ENCODE measurements around the gene KHDRBS1. TPM values are rescaled to one million over a fixed set of nuclear protein-coding genes. Genes with fewer than 3 reads are reported as not detected.

The KHDRBS1 gene
- total and polyA plus RNA-seq, 7 donors = 58.0 to 83.7 (median 72.0) TPM

DNA sequence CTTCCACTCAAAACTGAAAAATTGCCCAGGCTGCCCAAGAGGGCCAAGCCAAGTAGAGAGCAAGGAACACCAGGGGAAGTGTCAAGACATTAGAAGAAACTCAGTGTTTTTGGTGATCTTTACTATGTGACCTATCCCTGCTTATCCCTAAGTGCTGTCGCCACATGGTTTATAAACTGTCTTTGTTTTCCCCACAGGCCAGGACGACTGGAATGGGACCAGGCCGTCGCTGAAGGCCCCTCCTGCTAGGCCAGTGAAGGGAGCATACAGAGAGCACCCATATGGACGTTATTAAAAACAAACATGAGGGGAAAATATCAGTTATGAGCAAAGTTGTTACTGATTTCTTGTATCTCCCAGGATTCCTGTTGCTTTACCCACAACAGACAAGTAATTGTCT, 28.7 kb downstream of the KHDRBS1 start:
- no peaks in the 10 kb centered on the region for H3K4me1 ChIP-seq
- 80 to 83% methylated on average over 5 of the region's 5 CpGs for WGBS, 2 donors
- TF ChIP-seq EP300 (IDR thresholded peaks at IDR 0.05) (no peak), POLR2A (IDR thresholded peaks at IDR 0.05) (no peak), POLR2AphosphoS5 (IDR thresholded peaks at IDR 0.05) (no peak)
- TF ChIP-seq, protein P1, sequence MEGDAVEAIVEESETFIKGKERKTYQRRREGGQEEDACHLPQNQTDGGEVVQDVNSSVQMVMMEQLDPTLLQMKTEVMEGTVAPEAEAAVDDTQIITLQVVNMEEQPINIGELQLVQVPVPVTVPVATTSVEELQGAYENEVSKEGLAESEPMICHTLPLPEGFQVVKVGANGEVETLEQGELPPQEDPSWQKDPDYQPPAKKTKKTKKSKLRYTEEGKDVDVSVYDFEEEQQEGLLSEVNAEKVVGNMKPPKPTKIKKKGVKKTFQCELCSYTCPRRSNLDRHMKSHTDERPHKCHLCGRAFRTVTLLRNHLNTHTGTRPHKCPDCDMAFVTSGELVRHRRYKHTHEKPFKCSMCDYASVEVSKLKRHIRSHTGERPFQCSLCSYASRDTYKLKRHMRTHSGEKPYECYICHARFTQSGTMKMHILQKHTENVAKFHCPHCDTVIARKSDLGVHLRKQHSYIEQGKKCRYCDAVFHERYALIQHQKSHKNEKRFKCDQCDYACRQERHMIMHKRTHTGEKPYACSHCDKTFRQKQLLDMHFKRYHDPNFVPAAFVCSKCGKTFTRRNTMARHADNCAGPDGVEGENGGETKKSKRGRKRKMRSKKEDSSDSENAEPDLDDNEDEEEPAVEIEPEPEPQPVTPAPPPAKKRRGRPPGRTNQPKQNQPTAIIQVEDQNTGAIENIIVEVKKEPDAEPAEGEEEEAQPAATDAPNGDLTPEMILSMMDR (IDR thresholded peaks at IDR 0.05) = no peak
- no peaks in the 10 kb centered on the region for H3K27me3 ChIP-seq
- H3K36me3 ChIP-seq = peaks cover 0 to 73% (median 48%) of the 10 kb centered on the region in 4 donors
- no peak overlapping the region for H3K4me3 ChIP-seq
- no peak for DNase-seq
- intact Hi-C loops (cut with DNase I) = no loop called here
- H3K9me3 ChIP-seq = no peaks in the 10 kb centered on the region
- no peak overlapping the region for H3K27ac ChIP-seq

- WGBS, 2 donors = 89 to 96% methylated on average over 1 of the region's 1 CpG
- TF ChIP-seq EP300 (IDR thresholded peaks at IDR 0.05) (no peak), POLR2AphosphoS5 (IDR thresholded peaks at IDR 0.05) (no peak), POLR2A (IDR thresholded peaks at IDR 0.05) (no peak)
- TF ChIP-seq, protein P1 (IDR thresholded peaks at IDR 0.05) = no peak
- H3K27ac ChIP-seq = no peak overlapping the region
- DNase-seq = no peak
- no peaks in the 10 kb centered on the region for H3K4me1 ChIP-seq
- H3K9me3 ChIP-seq = no peaks in the 10 kb centered on the region
- no peak overlapping the region for H3K4me3 ChIP-seq
- intact Hi-C loops (cut with DNase I) = no loop called here
- no peaks in the 10 kb centered on the region for H3K27me3 ChIP-seq
- peaks cover 0 to 60% (median 44%) of the 10 kb centered on the region in 4 donors for H3K36me3 ChIP-seq
Observed at GRCh38 chr1:32044234-32044633, 30.6 kb downstream of the KHDRBS1 start.

GRCh38 chr1:32045772-32046171, 32.1 kb downstream of the KHDRBS1 start:
- H3K4me1 ChIP-seq = no peaks in the 10 kb centered on the region
- no peak overlapping the region for H3K27ac ChIP-seq
- intact Hi-C loops (cut with DNase I) = no loop called here
- H3K27me3 ChIP-seq = no peaks in the 10 kb centered on the region
- WGBS, 2 donors = 88 to 93% methylated on average over 2 of the region's 2 CpGs
- DNase-seq = no peak
- H3K36me3 ChIP-seq = peaks cover 9 to 47% (median 33%) of the 10 kb centered on the region in 4 donors
- no peak for TF ChIP-seq POLR2A (IDR thresholded peaks at IDR 0.05)
- TF ChIP-seq, protein P1 (IDR thresholded peaks at IDR 0.05) = no peak
- no peak for TF ChIP-seq EP300 (IDR thresholded peaks at IDR 0.05)
- TF ChIP-seq POLR2AphosphoS5 (IDR thresholded peaks at IDR 0.05) = no peak
- no peaks in the 10 kb centered on the region for H3K9me3 ChIP-seq
- H3K4me3 ChIP-seq = no peak overlapping the region

DNA sequence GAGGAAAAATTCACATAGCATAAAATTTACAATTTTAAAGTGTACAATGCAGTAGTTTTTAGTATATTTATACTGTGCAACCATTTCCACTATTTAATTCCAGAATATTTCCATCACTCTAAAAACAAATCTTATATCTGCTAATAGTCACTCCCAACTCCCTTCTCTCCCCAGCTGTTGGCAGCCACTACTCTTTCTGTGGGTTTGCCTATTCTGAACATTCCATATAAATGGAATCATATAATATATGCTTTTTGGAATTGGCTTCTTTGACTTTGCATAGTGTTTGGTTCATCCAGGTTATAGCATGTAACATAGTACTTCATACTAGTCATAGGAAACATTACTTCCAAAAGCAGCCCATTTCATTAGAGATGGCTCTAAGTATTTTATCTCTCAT, 34.0 kb downstream of the KHDRBS1 start:
- H3K4me1 ChIP-seq = no peaks in the 10 kb centered on the region
- H3K27me3 ChIP-seq = no peaks in the 10 kb centered on the region
- TF ChIP-seq POLR2AphosphoS5 (IDR thresholded peaks at IDR 0.05) = no peak
- TF ChIP-seq EP300 (IDR thresholded peaks at IDR 0.05) = no peak
- no peak for TF ChIP-seq POLR2A (IDR thresholded peaks at IDR 0.05)
- TF ChIP-seq, protein P1 (IDR thresholded peaks at IDR 0.05) = no peak
- intact Hi-C loops (cut with DNase I) = no loop called here
- no peak for DNase-seq
- H3K4me3 ChIP-seq = no peak overlapping the region
- H3K27ac ChIP-seq = no peak overlapping the region
- H3K36me3 ChIP-seq = peaks cover 19 to 47% (median 31%) of the 10 kb centered on the region in 4 donors
- no peaks in the 10 kb centered on the region for H3K9me3 ChIP-seq

- TF ChIP-seq POLR2AphosphoS5 (IDR thresholded peaks at IDR 0.05) (no peak), EP300 (IDR thresholded peaks at IDR 0.05) (no peak), POLR2A (IDR thresholded peaks at IDR 0.05) (no peak)
- TF ChIP-seq, protein P1 (IDR thresholded peaks at IDR 0.05) = no peak
- intact Hi-C loops (cut with DNase I) = no loop called here
- Histone ChIP-seq H3K27ac (no peak overlapping the region), H3K27me3 (no peaks in the 10 kb centered on the region), H3K4me1 (no peaks in the 10 kb centered on the region), H3K9me3 (no peaks in the 10 kb centered on the region), H3K36me3 (peaks cover 20 to 42% (median 35%) of the 10 kb centered on the region in 4 donors), H3K4me3 (no peak overlapping the region)
- 71 to 82% methylated on average over 2 of the region's 2 CpGs for WGBS, 2 donors
- DNase-seq = no peak
Observed at GRCh38 chr1:32048440-32048839, 34.8 kb downstream of the KHDRBS1 start.

All from sigmoid colon (tissue), 7 donors.